Astrocyte of the hippocampus (primary cell): ENCODE results near the gene WDR7.

Experiments
- DNase-seq: peaks from one replicate; pipeline ENCODE4 v3.0.0; 2011; ENCODE audit warnings: low read depth, low spot score

The WDR7 gene

DNA sequence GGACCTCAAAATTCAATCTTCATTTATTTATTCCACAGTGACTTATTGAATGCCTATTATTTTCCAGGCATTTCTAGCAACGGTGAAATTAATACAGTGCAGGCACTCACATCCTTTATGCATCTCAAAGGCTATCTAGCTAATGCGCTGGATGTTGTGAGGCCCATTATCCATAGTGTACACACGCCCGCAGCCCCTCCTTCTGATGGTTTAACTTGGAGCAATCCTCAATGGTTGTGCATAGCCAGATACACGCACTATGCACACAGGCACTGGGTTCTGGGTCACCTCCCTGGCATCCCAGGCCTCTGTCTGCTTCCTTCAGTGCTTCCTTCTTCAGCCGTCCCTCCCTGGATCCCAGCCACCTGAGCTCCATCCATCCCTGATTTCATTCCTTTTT lies 387.2 kb downstream of the WDR7 start:
- DNase-seq: no peak

DNA sequence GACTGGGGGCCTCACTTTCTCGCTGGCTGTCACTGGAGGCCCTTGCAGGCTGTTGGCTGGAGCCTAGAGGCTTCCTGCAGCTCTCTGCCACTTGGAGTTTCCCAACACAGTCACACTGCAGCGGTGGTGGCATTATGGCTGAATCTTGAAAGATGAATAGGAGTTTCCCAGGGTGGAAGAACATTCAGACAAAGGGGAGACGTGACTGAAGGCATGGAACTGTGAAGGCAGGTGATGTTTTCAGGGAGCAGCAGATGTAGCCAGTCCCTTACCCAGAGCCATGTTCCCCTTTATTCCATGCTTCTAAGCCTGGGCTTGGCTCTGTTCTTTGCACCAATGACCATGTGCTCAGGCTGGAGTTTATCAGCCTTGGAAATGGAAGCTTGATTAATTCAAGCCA lies 389.0 kb downstream of the WDR7 start:
- no peak for DNase-seq

DNA sequence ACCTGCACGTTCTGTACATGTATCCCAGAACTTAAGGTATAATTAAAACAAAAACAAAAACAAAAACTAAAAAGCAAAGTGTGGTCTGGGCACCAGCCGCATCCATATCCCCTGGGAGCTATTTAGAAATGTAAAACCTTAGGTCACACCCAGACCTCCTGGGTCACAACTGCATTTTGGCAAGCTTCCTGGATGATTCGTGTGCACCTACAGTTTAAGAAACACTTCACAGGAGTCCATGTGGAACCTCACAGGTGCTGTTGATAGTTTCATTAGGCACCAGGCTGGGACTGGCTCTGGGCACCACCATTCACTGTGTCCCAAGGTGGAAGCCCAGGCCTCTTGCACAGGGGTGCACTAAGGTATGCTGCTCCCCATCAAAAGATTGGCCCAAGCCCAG lies 392.1 kb downstream of the WDR7 start:
- DNase-seq: no peak

DNA sequence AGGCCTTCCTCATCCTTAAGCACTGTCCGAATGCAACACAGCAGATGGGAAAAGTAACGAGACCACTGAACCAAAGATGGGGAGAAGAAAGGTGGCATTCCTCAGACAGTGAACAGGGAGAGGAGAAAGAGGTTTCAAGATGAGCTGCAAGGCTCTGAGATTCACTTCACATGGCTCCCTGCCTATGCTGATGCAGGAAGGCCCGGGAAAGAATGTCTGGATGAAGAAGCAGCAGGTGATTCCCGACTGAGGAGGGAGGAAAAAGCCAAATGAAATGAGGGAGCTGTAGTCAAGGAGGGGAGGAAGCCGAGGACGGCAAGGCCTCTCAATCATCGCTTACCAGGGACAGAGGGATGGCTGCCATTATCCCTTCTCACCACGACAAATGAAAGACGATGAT lies 397.2 kb downstream of the WDR7 start:
- no peak for DNase-seq

DNA sequence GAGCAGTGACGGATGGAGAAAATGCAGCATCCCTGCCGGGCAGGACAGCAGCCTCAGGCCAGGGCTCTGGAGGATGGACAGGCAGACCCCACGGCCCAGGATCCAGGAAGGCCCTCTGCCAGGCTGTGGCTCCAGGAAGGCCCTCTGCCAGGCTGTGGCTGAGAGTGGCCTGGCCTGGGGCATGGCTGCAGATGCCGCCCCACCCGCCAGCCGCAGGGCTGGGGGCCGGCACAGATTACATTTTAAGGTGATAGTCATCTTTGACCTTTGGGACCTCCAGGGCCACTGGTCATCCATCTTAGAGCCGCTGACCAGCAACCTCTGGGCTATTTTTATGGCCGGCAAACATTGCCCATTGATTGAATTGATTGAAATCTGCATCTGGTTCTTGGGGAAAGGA lies 397.7 kb downstream of the WDR7 start:
- no peak for DNase-seq

DNA sequence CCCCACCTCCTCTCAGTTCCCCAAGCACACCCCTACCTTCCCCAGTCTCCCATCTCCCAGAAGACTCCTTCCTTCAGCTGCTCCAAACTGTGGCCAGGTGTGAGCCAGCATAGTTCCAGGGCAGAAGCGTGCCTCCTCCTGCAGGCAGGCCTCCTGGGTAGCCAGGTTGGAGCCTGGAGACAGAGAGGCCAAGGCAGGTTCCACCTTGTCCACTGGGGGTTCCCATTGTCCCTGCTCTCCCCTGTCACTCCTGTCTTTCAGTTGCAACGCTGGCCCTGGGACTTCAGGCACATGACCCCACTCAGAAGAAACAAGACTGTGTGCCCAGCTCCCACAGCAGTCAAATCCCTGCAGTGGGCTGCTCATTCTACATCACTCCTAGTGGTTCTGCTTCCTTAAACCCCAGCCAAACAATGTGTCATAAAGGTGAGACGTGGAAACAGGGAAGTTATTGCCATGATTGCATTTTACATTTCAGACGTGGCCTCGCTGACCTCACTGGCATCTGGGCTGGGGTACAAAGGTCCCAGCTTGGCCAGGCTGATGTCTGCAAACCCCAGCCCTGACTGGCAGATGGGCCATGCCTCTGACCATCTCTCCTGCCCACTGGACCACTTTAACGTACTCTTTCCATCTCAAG lies 399.3 kb downstream of the WDR7 start:
- no peak for DNase-seq

DNA sequence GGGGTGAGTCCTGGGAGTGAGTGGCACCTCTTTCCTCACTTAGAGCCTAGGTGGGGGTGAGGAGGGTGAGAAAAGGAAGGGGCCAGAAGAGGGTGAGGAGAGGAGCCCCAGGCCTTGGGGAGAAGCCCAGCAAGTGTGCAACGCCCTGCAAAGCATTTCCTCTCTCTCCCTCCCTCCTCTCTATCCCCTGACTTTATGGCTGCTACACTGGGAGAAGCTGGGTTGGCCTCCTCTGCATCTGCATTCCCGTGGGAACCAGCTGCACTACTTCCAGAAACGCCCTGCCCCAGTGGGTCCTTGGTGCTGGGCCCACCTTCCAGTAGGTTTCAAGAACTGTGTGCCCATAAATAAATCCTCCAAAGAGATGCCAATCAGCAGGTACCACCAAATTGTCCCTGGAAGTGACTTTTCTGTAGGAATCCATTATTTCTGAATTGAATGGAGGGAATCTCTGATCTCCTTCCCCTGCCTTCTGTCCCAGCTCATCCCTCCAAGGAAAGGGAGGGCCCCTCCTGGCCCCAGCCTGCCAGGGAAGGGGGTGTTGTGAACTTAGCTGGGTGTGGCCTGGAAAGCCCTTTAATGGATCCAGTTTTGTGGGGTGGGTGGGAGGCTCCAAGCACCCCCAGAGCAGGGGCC lies 400.0 kb downstream of the WDR7 start:
- no peak for DNase-seq

DNA sequence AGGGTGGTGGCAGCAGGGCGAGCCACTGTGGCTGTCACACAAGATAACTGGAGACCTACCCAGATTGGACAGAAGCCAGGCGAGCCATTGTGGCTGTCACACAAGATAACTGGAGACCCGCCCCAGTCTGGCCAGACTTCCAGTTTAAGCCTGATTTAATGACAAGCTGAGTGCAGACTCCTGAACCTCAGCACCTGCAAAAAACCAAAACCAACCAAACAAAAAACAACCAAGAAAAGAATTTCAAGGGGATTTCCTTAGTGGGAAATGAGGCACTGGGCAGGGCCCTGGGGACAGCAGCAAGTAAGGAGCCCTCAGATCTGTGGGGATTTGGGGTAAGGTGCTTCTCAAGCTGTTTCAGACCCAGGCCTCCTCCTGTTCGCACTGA lies 400.5 kb downstream of the WDR7 start:
- no peak for DNase-seq

DNA sequence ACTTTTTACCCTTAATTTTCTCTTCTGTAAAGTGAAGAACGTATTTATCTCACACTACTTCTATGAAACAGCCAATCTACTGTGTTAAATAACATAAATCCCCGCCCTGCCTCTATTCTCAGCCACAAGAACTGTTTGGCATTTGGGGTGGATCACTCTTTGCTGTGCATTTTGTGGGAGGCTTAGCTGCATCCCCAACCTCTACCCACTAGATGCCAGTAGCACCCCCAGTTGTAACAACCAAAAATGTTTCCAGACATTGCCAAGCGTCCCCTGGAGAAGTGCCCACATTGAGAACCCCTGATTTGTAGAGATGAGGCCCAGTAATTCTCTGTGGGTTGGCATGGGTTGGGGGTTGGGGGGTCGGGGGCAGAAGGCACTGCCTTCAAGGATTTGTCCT lies 401.0 kb downstream of the WDR7 start:
- DNase-seq: no peak

DNA sequence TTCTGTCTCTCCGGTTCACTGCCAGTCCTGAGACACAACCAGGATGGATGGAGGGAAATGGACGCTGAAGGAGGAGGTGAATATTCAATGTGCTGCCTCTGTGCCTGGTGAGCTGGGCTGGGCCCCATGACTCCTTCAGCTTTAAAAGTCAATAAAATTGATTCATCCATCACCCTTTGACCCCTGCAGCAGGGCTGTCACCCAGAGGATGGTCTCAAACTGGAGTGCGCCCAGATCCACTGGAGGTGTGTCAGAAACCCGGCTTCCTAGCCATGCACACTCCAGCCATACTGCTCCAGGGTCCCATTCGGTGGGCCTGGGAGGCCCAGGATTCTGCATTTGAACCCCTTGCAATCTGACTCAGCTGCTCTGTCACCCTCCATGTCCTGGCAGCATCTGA lies 401.6 kb downstream of the WDR7 start:
- no peak for DNase-seq

DNA sequence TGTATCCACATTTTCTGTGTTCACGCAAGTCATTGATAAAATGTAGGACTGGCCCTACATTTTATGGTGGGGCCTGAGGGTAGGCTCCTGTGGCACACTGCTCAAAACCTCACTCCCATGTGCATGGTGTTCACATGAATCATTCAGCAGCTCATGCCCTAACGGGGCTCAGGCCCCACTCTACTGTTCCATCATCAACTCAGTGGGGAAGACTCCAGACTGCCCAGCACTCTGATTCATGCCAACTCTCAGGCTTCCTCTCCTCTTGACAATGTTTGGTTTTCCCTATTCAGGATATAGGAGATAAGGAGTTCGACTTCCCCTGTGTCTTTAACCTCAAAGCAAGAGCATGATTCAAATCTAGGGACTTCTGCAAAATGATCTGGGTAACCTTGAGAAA lies 403.7 kb downstream of the WDR7 start:
- no peak for DNase-seq

DNA sequence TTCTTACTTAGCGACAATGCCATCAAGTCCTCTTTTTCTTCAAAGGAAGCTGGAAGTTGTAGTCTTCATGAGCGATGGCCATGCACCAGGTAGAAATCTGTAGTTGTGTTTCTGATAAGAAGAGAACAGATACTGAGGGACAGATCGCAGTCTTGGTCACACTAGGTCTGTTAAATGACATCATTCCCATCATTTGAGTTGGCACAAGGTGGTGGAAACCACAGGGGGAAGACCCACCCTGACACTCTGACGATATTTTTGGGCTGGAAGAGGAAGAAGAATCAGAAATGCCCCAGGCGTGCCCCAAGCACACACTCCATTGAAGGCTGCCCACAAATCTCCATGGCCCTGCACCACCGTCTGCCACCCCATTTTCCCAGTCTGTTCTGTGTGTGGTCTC lies 406.7 kb downstream of the WDR7 start:
- no peak for DNase-seq

DNA sequence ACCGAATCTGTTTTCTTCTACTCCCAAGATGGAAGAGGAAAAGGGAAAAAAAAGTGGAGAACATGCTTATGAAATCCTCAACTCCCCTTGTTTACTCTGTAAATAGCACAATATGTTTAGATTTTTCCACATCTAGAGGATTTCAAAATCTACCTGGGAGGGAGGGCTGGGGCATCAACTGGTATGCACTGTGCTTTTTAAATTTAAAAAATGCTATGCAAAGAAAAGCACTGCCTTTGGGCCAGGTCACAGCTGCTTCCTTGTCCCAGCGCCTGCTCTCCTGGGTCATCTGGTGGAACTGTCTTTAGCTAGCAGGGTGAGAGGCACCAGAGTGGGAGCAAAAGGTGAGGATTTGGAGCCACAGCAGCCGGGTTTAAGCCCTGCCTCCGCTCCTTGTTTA lies 407.6 kb downstream of the WDR7 start:
- DNase-seq: no peak

DNA sequence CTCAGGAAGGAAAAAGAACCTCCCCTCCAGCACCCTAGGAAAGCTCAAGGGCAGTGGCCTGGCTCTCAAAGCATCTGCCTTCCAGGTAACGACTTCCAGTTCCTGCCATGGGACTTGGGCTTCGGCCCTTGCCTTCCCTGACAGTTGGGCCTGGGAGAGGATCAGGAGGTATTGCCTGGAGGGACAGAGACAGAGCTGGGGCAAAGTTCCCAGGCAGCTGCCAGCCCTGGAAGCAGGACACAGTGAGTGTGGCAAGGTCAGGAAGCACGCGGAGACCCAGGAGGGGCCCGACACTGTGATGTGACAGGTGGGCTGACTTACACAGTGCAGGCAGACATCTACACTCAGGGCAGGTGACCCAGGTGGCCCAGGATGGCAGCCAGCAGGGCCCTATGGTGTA lies 408.2 kb downstream of the WDR7 start:
- DNase-seq: no peak

DNA sequence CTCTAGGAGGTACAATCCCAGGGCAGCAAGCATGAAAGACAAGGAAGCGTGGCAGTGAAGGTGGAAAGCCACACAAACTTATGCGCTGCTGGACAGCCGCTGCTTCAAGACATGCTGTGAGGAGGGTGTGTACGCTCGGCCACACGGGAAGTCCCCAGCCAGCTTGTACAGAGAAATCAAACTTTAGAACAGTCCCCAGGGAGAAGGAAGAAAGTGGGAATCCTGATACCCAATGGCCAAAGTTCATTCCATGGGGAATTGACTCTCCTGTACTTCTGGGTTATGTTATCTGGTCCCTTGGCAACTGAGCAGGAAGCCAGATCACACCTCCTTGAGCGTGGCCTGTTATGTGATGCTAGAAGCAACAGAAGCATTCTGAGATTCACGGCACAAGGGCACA lies 409.7 kb downstream of the WDR7 start:
- no peak for DNase-seq

DNA sequence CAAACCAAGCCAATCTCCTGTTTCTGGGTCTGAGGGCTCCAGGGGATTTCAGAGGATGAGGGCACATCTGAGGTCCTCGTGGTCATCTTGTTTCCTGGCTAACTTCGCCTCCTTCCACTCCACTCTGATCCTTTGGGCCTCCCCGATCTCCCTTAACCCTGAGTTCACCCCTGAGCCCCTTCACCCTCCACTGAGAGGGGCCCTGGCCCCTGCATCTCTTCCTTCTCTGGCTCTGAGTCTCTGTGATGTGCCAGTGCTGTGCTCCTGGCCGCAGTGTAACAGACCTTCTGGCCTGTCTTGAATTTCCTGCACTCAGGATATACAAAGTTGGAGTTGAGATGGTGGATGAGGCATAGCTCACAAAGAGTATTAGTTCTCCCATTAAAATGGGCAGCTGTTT lies 411.0 kb downstream of the WDR7 start:
- no peak for DNase-seq

DNA sequence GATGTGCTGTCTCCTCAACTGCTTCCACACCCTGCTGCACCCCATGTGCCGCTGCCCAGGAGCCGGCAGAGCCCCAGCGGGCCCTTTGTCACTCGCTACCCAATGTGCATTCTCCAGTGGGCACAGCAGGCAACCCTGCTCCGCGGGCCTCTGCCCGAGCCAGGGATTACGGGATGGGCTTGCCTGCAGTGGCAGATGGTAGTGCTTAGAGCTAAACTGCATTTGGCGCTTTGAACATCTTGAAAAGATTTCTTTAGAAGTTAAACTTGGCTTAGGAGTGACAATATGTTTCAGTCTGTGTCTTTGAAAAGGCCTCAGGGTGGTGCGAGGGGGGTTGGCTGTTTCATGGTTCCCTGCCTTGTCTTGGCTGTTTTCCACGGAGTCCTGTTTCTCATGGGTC lies 411.7 kb downstream of the WDR7 start:
- no peak for DNase-seq

DNA sequence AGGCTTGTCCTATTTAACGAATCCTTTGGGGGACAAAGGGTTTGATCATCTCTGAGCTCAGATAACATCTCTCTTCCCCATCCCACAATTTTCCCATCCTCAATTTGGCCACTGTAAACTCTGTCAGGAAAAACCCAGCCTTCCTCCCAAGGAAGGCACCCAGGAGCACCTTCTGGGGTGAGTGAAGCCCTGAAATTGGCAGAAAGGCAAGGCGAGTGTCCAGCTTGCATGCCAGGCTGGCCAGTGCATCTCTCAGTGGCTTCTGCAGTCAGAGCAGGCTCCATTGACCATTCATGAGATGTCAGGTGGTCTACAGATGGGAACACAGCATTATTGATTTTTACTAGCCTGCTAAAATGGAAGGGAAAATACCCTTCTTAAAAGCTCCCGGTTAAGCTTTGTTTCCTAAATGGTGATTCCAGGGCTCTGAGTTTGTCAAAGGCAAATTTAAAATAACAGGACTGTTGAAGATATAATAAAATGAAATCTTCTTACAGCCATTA lies 412.5 kb downstream of the WDR7 start:
- DNase-seq: no peak

DNA sequence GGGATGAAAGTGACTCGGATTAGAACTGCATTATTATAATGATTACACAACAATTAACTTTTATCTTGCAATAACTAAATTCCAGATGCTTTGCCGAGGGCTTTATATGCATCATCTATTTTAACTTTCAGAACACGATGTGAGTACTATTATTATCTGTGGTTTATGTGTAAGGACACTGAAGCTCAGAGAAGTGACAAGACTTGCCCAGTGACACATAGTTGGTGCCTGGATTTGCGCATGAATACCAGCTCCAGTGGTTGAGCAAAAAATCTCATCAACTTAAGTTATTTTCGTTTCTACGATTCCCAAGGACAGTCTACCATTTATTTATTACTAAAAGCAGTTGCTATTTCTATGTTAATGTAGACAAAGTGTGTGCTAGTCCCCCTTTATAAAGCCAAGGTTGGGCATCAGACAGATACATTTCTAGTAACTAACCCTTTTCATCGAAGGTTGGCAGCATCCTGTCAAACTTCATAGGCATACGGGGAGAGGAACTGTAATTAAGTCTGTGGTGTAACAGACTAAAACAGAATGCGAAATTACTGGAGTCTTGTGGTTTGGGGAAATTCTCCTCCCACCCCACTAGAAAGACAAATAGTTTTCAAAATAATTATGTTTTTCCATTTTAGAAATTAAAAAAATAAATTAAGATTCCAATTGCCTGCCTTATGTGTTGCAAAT lies 422.5 kb downstream of the WDR7 start:
- DNase-seq: no peak

DNA sequence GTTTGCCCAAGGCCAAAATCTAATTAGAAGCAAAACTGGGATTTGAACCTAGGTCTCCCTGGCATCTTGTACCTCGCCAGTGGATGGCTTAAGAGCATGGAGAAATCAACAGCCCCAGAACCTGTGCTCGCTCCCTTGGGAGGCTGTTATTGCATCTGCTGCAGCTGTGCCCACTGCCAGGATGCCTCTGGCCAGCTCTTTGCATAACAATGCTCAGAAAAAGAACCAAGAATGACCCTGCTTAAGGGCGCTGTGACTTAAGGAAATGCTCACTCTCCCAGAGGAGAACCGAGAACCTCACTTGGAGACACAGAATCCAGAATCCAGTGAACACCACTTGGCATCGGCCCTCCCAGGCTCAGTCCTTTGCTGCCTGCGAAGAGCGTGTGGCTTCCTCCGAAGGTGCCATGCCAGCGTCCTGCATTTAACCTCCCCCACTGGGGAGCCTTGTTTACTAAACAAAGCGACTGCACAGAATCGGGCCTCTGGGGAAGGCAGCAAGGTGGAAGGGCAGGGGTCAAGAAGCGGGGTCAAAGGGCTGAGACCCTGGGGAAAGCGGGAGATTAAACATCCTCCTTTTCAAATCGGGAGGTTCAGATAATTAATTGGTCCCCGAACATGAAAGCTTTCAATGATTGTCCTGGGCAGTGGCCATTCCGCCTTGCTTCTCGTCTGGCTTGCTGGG lies 424.7 kb downstream of the WDR7 start:
- DNase-seq: no peak

DNA sequence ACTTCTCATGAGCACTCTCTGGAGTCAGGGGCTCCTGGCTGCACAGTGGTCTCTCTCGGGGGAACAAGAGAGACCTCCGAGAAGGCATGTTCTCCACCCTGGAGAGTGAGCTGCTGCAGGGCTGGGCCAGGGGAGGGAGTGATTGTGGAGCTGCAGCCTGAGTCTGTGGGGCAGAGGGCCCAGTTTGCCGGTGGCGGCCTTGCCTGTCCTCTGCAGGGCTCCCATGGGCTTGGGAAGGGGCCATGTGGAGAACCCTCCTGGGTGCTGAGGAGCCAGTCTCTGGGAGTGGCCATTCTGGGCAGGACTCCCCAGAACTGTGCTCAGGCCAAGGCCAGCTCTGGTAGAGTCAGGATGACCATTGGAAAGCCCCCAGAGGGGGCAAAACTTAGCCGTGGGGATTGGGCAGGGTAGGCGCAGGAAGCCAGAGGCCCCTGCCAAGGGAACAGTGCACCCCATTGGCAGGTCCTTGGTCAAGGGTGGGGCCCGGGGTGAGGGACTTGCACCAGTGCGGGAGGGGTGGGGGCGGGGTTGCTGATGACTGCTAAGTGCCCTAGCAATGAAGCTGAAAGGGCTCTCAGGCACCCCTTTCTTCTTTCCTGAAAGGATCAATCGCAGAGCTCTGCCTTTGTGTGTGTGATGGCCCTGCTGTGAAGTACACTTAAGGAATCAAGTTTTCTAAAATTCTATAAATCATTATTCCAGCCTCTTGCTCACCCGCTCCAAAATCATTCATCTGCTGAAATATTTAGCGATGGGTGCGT lies 426.0 kb downstream of the WDR7 start:
- DNase-seq: no peak
